Measurements from ENCODE around the gene GRIPAP1. TPM values are rescaled to one million over a fixed set of nuclear protein-coding genes. Genes with fewer than 3 reads are reported as not detected.

Gene GRIPAP1
- 13.2 and 14.8 TPM in 2 replicates for total RNA-seq

GRCh38 chrX:49002091-49002935 is at the start of gene GRIPAP1:
GRIPAP1 (minus strand) TSS chrX:49002264; CDS start chrX:49002229, 35 bp downstream.

GRCh38 chrX:49043220-49043986 is 41.3 kb upstream of the GRIPAP1 start, which contains the start of gene TFE3:
TFE3 (minus strand) TSS chrX:49043357; CDS start chrX:49043226, 131 bp downstream.

GRCh38 chrX:48971249-48972219 is 30.5 kb downstream of the GRIPAP1 start, which contains the start of gene KCND1:
KCND1 (minus strand) TSS chrX:48971844; CDS start chrX:48970271, 1,573 bp downstream.

GRCh38 chrX:48957477-48957826 is 44.6 kb downstream of the GRIPAP1 start, which contains the start of gene OTUD5:
OTUD5 (minus strand) TSS chrX:48957607; CDS start chrX:48957570, 37 bp downstream.

Other genes with a start within 250 kb of the GRIPAP1 start
- not detected in 2 replicates for gene GLOD5, start 240.5 kb downstream of the GRIPAP1 start, total RNA-seq
- not detected in 2 replicates for gene GATA1, start 215.7 kb downstream of the GRIPAP1 start, total RNA-seq
- 23.3 and 42.3 TPM in 2 replicates for gene HDAC6, start 200.2 kb downstream of the GRIPAP1 start, total RNA-seq
- not detected in 2 replicates for gene ERAS, start 175.8 kb downstream of the GRIPAP1 start, total RNA-seq
- gene PCSK1N, start 166.7 kb downstream of the GRIPAP1 start, total RNA-seq, result 1.0 and 1.4 TPM in 2 replicates
- gene TIMM17B, start 104.5 kb downstream of the GRIPAP1 start, total RNA-seq, result 17.8 and 19.7 TPM in 2 replicates
- 53.7 and 56.3 TPM in 2 replicates for gene PQBP1, start 104.3 kb downstream of the GRIPAP1 start, total RNA-seq
- gene SLC35A2, start 90.6 kb downstream of the GRIPAP1 start, total RNA-seq, result 21.3 and 23.8 TPM in 2 replicates
- gene PIM2, start 83.2 kb downstream of the GRIPAP1 start, total RNA-seq, result 1.4 and 2.1 TPM in 2 replicates
- gene OTUD5, start 44.7 kb downstream of the GRIPAP1 start, total RNA-seq, result 33.8 and 40.0 TPM in 2 replicates
- gene KCND1, start 30.4 kb downstream of the GRIPAP1 start, total RNA-seq, result 5.0 and 5.3 TPM in 2 replicates
- 73.1 and 84.2 TPM in 2 replicates for gene TFE3, start 41.1 kb upstream of the GRIPAP1 start, total RNA-seq
- gene CCDC120, start 56.7 kb upstream of the GRIPAP1 start, total RNA-seq, result 2.0 and 2.5 TPM in 2 replicates
- 34.3 and 36.7 TPM in 2 replicates for gene PRAF2, start 71.7 kb upstream of the GRIPAP1 start, total RNA-seq
- 64.5 and 72.1 TPM in 2 replicates for gene WDR45, start 77.6 kb upstream of the GRIPAP1 start, total RNA-seq
- 16.2 and 17.3 TPM in 2 replicates for gene GPKOW, start 121.5 kb upstream of the GRIPAP1 start, total RNA-seq
- 0.19 and 0.54 TPM in 2 replicates for gene MAGIX, start 160.5 kb upstream of the GRIPAP1 start, total RNA-seq
- gene PLP2, start 169.6 kb upstream of the GRIPAP1 start, total RNA-seq, result 41.1 and 44.0 TPM in 2 replicates
- 11.3 and 17.2 TPM in 2 replicates for gene PRICKLE3, start 184.1 kb upstream of the GRIPAP1 start, total RNA-seq
- gene SYP, start 197.9 kb upstream of the GRIPAP1 start, total RNA-seq, result 0.19 and 0.78 TPM in 2 replicates
- gene CACNA1F, start 231.1 kb upstream of the GRIPAP1 start, total RNA-seq, result not detected in 2 replicates
- gene CCDC22, start 233.2 kb upstream of the GRIPAP1 start, total RNA-seq, result 8.8 and 9.9 TPM in 2 replicates